ENCODE measurements around the gene BAZ1B.
"Not testable (repeated sequence)": the region's sequence is repeated elsewhere in the genome, so short reads cannot be mapped to it uniquely, and the experiment has no call there.

Gene BAZ1B

GRCh38 chr7:73478549-73478948, 43.5 kb downstream of the BAZ1B start:
- peaks cover 98% of the 10 kb centered on the region for H3K36me3 ChIP-seq (ENCODE audit: control insufficient read depth, low read length)

GRCh38 chr7:73477376-73477775, 44.7 kb downstream of the BAZ1B start:
- peaks cover 55% of the 10 kb centered on the region for H4K20me1 ChIP-seq (ENCODE audit: control insufficient read depth, insufficient read depth, low read depth, low read length)
- H3K4me3 ChIP-seq (ENCODE audit: low read length), result no peak overlapping the region
- H3K36me3 ChIP-seq (ENCODE audit: control insufficient read depth, low read length), result peaks cover 95% of the 10 kb centered on the region
- peaks cover 34% of the 10 kb centered on the region for H3K4me1 ChIP-seq (ENCODE audit: control insufficient read depth, low read length)
- H3K4me2 ChIP-seq (ENCODE audit: low read length), result no peak overlapping the region
- H3K9me3 ChIP-seq (ENCODE audit: control insufficient read depth, insufficient read depth, low read length), result no peaks in the 10 kb centered on the region
- H3F3A ChIP-seq (ENCODE audit: control insufficient read depth, insufficient read depth), result peaks cover 22% of the 10 kb centered on the region
- no peak overlapping the region for H3K27ac ChIP-seq (ENCODE audit: low read depth, low read length)
- H3K79me2 ChIP-seq (ENCODE audit: control insufficient read depth, low read length), result peaks cover 98% of the 10 kb centered on the region
- no peak for TF ChIP-seq EZH2phosphoT487 (IDR thresholded peaks at IDR 0.05; ENCODE audit: borderline replicate concordance, low read length)
- no peak for TF ChIP-seq CTCF (IDR thresholded peaks at IDR 0.05; ENCODE audit: low read depth, low read length, poor library complexity, severe bottlenecking)
- H3K9me2 ChIP-seq (replicated peaks; ENCODE audit: control insufficient read depth, low read length), result no peaks in the 10 kb centered on the region
- H3K27me3 ChIP-seq (ENCODE audit: control insufficient read depth, low read length), result no peaks in the 10 kb centered on the region

More at GRCh38 chr7:73478549-73478948, 43.5 kb downstream of the BAZ1B start:
- no peaks in the 10 kb centered on the region for H3K27me3 ChIP-seq (ENCODE audit: control insufficient read depth, low read length)
- TF ChIP-seq CTCF (IDR thresholded peaks at IDR 0.05; ENCODE audit: low read depth, low read length, poor library complexity, severe bottlenecking) (no peak), EZH2phosphoT487 (IDR thresholded peaks at IDR 0.05; ENCODE audit: borderline replicate concordance, low read length) (no peak)
- peaks cover 100% of the 10 kb centered on the region for H3K79me2 ChIP-seq (ENCODE audit: control insufficient read depth, low read length)
- H3K27ac ChIP-seq (ENCODE audit: low read depth, low read length), result no peak overlapping the region
- H3K9me3 ChIP-seq (ENCODE audit: control insufficient read depth, insufficient read depth, low read length), result no peaks in the 10 kb centered on the region
- peaks cover 57% of the 10 kb centered on the region for H4K20me1 ChIP-seq (ENCODE audit: control insufficient read depth, insufficient read depth, low read depth, low read length)
- H3K9me2 ChIP-seq (replicated peaks; ENCODE audit: control insufficient read depth, low read length), result no peaks in the 10 kb centered on the region
- no peak overlapping the region for H3K4me3 ChIP-seq (ENCODE audit: low read length)
- peaks cover 34% of the 10 kb centered on the region for H3K4me1 ChIP-seq (ENCODE audit: control insufficient read depth, low read length)
- peaks cover 29% of the 10 kb centered on the region for H3F3A ChIP-seq (ENCODE audit: control insufficient read depth, insufficient read depth)
- no peak overlapping the region for H3K4me2 ChIP-seq (ENCODE audit: low read length)

- H3K4me3 ChIP-seq (ENCODE audit: low read length), result no peak overlapping the region
- H3F3A ChIP-seq (ENCODE audit: control insufficient read depth, insufficient read depth), result peaks cover 27% of the 10 kb centered on the region
- H3K9me3 ChIP-seq (ENCODE audit: control insufficient read depth, insufficient read depth, low read length), result no peaks in the 10 kb centered on the region
- no peak overlapping the region for H3K27ac ChIP-seq (ENCODE audit: low read depth, low read length)
- H3K9me2 ChIP-seq (replicated peaks; ENCODE audit: control insufficient read depth, low read length), result no peaks in the 10 kb centered on the region
- H3K27me3 ChIP-seq (ENCODE audit: control insufficient read depth, low read length), result no peaks in the 10 kb centered on the region
- peaks cover 17% of the 10 kb centered on the region; the same call in 1 of the 2 replicates for H4K20me1 ChIP-seq (ENCODE audit: control insufficient read depth, insufficient read depth, low read depth, low read length)
- H3K36me3 ChIP-seq (ENCODE audit: control insufficient read depth, low read length), result peaks cover 98% of the 10 kb centered on the region
- H3K4me1 ChIP-seq (ENCODE audit: control insufficient read depth, low read length), result peaks cover 5% of the 10 kb centered on the region
- peaks cover 71% of the 10 kb centered on the region for H3K79me2 ChIP-seq (ENCODE audit: control insufficient read depth, low read length)
- TF ChIP-seq CTCF (IDR thresholded peaks at IDR 0.05; ENCODE audit: low read depth, low read length, poor library complexity, severe bottlenecking) (no peak), EZH2phosphoT487 (IDR thresholded peaks at IDR 0.05; ENCODE audit: borderline replicate concordance, low read length) (no peak)
- H3K4me2 ChIP-seq (ENCODE audit: low read length), result no peak overlapping the region
These were observed 51.9 kb downstream of the BAZ1B start for GRCh38 chr7:73470208-73470607.

- not testable (repeated sequence) for H4K20me1 ChIP-seq (ENCODE audit: control insufficient read depth, insufficient read depth, low read depth, low read length); H3K4me2 ChIP-seq (ENCODE audit: low read length); H3K9me2 ChIP-seq (replicated peaks; ENCODE audit: control insufficient read depth, low read length); H3K4me3 ChIP-seq (ENCODE audit: low read length); H3K4me1 ChIP-seq (ENCODE audit: control insufficient read depth, low read length); H3K9me3 ChIP-seq (ENCODE audit: control insufficient read depth, insufficient read depth, low read length); H3K27me3 ChIP-seq (ENCODE audit: control insufficient read depth, low read length); H3K27ac ChIP-seq (ENCODE audit: low read depth, low read length)
- Histone ChIP-seq H3K36me3 (ENCODE audit: control insufficient read depth, low read length) (peaks cover 100% of the 10 kb centered on the region), H3K79me2 (ENCODE audit: control insufficient read depth, low read length) (peaks cover 50% of the 10 kb centered on the region), H3F3A (ENCODE audit: control insufficient read depth, insufficient read depth) (peaks cover 36% of the 10 kb centered on the region)
These were observed 55.0 kb downstream of the BAZ1B start for GRCh38 chr7:73467046-73467445.
